GM12875 (cell line): Measurements from ENCODE around the gene GAMT.

Source experiments
- H3K4me3 ChIP-seq: one replicate; pipeline ENCODE4 v1.5.1; 2011; ENCODE audit warnings: low read depth, low read length, control low read depth
- TF ChIP-seq, protein P1 (sequence below): IDR thresholded peaks from 2 replicates; pipeline ENCODE4 v1.5.1; 2011; ENCODE audit warnings: low read depth, mild to moderate bottlenecking, control low read depth, inconsistent platforms, low read length, moderate library complexity, borderline replicate concordance; ENCODE audit not compliant: insufficient read depth

The GAMT gene

DNA sequence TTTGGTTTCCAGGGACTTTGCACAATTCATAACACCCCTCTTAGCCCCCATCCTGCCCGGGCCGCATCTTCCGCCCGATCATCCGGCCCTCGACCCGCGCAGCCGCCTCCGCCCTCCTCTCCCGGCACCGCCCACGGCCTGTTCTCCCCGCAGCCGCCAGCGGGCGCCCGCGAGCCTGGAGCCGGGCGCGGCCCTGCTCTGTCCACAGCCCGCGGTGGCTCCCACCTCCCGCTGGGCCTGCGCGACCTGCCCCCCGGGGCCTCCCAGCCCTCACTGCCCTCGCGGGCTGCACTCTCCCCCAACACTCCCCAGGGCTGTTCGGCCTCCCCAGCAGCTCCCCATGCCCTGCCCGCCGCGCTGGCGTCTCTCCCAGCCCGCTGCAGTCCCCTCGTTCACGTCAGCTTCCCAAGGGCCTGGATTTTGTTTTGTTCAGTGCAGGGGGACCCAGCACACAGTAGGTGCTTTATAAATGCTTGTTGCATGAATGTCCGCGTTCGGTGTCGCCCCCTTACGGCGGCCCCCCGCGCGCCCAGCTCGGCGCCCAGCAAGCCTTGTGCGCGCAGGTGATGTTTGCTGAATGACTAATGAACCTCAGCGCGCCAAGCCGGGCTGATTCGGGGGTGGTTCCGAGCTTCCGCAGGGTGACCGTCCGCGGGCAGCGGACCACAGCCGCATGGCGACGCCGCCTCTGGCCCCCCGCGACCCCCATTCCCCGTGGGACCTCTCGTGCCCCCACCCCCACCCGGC is 44.0 kb upstream of the GAMT start:
- TF ChIP-seq, protein P1, sequence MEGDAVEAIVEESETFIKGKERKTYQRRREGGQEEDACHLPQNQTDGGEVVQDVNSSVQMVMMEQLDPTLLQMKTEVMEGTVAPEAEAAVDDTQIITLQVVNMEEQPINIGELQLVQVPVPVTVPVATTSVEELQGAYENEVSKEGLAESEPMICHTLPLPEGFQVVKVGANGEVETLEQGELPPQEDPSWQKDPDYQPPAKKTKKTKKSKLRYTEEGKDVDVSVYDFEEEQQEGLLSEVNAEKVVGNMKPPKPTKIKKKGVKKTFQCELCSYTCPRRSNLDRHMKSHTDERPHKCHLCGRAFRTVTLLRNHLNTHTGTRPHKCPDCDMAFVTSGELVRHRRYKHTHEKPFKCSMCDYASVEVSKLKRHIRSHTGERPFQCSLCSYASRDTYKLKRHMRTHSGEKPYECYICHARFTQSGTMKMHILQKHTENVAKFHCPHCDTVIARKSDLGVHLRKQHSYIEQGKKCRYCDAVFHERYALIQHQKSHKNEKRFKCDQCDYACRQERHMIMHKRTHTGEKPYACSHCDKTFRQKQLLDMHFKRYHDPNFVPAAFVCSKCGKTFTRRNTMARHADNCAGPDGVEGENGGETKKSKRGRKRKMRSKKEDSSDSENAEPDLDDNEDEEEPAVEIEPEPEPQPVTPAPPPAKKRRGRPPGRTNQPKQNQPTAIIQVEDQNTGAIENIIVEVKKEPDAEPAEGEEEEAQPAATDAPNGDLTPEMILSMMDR, result peak; percentile 99
- H3K4me3 ChIP-seq, result peak overlapping the region; percentile 58

DNA sequence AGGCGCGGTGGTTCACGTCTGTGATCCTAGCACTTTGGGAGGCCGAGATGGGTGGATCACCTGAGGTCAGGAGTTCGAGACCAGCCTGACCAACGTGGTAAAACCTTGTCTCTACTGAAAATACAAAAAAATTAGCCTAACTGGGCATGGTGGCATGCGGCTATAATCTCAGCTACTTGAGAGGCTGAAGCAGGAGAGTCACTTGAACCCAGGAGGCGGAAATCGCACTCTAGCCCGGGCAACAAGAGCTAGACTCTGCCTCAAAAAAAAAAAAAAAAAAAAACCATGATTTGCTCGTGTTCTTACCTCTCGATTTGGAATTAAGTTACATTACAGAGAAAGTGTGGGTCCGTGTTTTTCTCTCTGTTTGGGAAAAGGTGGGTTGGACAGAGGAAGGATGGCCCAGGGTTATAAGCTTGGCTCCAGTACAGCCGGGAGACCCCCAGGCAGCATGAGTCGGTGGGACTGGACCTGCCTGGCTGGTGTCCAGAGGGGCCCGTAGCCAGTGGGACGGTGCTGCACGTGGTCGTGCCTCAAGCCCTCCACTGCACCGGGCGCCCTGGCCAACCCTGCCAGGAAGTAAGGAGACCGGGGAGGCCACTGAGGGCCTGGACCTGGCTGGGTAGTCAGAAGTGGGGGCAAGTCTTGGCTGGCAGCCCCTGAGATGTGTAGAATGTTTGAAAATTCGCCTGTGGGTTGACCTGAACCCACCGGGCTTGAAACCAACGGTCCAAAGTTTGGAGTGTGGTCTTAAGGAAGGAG is 40.5 kb upstream of the GAMT start:
- TF ChIP-seq, protein P1, result no peak
- no peak overlapping the region for H3K4me3 ChIP-seq

DNA sequence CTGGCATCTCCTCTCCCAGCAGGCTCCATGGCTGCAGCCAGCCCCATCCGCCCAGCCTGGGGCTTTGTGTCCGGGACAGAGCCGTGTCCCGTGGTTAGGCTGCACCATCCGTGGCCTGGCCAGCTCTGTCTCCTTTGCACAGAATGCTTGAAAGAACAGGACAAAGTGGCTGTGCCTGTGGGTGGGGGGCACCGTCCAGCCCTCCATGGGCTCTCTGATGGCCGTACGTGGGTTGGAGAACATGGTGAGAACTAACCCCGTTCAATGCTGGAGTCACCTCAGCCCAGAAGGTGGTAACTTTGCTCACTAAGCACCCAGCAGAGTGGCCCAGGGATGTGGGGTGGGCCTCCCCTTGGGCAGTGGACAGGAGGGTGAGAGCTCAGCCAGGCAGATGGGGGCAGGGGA is 39.7 kb upstream of the GAMT start:
- no peak overlapping the region for H3K4me3 ChIP-seq
- TF ChIP-seq, protein P1, result no peak

DNA sequence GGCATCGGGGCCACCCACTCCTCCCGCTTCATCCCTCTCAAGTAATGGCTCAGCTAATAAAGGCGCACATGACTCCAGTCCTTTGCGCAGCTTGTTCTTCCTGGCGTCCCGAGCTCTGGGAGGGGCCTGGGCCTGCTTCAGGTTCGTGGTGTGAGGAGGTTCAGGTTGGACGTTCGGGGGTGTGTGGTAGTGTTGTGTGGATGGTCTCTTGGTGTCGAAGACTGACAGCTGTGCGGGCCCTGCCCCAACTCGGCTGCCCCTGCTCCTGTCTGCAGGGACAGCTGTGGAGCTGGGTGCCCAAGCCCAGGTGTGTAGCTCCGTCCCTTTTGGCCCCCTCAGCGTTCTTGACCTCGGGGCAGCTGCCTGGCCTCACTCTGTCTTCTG is 39.1 kb upstream of the GAMT start:
- no peak overlapping the region for H3K4me3 ChIP-seq
- TF ChIP-seq, protein P1, result no peak

DNA sequence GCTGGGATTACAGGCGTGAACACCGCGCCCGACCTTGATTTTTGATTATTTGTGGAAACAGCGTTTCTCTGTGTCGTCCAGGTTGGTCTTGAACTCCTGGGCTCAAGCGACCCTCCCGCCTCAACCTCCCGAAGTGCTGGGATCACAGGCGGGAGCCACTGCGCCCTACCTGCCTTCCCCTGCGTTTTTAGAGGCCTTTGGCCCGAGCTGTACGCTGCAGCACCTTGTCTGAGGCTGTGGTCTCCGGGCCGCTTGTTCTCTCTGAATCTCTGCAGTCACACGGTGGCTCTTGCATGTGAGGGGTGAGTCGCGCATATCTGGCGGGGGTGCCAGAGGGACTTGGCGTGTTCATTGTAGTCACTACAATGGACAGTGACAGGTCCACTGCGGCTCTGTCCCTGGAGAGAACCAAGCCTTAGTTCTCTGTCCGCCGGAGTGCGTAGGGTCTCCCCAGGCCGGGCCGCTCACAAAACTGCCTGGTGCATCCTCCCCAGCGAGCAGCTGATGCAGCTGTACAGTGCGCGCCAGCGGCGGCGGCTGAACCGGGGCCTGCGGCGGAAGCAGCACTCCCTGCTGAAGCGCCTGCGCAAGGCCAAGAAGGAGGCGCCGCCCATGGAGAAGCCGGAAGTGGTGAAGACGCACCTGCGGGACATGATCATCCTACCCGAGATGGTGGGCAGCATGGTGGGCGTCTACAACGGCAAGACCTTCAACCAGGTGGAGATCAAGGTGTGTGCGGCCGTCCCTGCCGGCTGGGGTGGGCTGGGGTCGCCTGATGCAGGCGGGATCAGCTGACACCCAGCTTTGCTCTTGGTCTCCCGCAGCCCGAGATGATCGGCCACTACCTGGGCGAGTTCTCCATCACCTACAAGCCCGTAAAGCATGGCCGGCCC is 38.4 kb upstream of the GAMT start:
- peak overlapping the region; percentile 77 for H3K4me3 ChIP-seq

DNA sequence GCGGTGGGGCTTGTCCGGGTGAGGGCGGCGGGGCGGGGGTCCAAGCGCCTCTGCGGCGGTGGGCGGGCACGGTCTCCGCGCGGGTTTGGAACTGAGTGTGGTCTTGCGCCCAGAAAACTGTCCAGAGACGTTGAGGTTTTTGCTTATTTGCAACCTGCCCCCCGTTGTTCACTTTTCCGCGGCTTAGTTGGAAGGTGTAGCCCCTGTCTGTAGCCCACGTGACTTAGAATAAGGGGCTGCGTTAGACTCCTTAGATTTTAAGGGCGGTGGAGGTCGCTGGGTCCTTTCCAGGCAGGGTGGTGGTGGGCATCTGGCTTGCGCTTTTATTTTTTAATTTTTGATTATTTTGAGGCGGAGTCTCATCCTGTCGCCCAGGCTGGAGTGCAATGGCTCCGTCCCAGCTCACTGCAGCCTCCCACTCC is 37.6 kb upstream of the GAMT start:
- TF ChIP-seq, protein P1, result no peak
- peak overlapping the region; percentile 77 for H3K4me3 ChIP-seq
